HG03439 (cell line): ENCODE data around the gene LPIN1.

Experiments
- ATAC-seq: cut with Tn5 transposase; IDR thresholded peaks from one replicate; pipeline ENCODE4 v1.9.1; 2021; ENCODE audit warnings: mild to moderate bottlenecking, moderate library complexity; ENCODE audit not compliant: unreplicated experiment

LPIN1 gene

DNA sequence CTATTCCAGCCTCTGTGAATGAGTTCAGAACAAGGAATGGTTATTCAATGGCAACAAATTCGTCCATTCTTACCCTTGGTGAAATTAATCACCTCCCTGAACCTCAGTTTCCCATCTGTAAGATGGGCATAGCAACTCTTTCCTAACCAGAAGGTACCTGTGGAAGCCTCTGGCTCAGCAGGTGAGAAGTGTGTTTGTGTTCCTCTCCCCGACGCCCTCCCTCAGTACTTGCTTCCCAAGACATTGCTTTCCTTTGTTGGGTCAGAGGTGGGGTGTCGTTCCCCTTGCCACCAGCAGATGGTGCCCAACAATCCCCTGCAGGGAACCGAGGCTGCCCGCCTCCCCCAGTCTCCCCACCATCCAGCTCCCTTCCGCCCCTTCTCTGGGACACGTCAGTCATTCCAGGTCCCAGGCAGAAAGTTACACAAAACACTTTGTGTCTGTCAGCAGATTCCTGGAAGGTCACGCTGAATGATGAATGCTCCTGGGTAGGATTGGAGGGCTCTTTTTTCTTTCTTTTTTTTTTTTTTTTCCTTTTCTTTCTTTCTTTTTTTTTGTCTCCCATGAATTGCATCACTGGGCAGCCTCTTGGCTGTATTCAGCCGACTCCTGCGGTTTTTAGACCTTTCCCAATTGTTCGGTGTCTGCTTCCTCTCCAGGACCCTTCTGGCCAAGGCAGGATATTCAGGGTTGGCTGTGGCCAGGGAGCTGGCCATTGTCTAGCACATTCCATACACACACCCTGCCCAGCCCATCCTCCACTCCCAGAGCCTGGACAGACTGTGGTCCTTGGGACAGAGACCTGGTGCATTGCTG, 117.3 kb downstream of the LPIN1 start:
- ATAC-seq = peak; percentile 42

DNA sequence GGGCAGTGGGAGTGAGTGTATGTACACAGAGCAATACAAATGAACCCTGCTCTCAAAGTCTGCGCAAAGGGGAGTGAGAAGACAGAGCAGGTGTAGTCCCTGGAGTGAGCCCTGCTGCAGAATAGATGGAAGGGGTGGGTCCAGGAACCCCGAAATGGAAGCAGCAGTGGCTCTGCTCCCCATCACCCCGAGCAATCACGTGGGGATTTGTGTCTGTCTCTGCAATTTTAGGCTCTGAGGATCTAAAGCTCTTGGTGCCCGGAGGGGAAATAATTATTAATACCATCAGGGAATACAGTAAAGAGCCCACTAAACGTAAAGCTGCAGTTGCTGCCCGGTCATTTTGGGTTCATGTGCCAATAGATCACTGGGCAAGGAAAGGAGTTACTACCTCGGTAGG, 118.3 kb downstream of the LPIN1 start:
- no peak for ATAC-seq

DNA sequence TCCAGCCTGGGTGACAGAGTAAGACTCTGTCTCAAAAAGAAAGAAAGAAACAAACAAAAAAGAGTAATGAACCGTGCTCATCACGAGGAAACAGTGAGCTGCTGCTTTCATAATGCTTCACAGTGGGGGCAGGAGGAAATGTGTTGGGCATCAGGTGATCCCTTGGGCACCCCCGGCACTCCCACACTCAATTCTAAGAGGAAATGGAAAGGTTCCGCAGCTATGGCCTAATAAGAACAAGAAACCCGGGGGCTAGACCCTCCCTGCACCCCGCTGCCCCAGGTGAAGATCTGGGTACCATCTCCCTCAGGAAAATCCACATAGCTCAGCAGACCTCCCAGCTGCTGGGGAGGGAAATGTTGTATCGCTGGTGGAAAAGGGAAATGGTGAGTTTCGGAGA, 118.9 kb downstream of the LPIN1 start:
- ATAC-seq = no peak

DNA sequence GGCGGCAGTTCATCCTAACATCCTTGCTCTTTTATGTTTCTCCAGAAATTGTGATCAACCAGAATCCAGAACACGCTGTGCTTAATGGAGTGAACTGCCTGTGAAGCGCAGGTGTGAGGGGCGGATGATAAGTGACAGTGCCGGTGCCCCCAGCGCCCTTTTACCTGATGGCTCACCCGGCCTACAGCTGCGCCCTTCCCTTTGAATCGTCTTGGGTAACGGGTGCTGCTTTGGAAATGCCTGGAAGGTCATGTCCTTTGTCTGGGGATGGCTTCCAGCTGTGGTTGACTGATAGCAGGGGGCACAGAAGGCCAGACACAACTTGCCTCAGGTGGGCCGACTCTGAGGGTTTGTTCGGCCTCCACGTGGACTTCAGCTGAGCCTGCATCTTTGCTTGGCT, 119.4 kb downstream of the LPIN1 start:
- no peak for ATAC-seq

DNA sequence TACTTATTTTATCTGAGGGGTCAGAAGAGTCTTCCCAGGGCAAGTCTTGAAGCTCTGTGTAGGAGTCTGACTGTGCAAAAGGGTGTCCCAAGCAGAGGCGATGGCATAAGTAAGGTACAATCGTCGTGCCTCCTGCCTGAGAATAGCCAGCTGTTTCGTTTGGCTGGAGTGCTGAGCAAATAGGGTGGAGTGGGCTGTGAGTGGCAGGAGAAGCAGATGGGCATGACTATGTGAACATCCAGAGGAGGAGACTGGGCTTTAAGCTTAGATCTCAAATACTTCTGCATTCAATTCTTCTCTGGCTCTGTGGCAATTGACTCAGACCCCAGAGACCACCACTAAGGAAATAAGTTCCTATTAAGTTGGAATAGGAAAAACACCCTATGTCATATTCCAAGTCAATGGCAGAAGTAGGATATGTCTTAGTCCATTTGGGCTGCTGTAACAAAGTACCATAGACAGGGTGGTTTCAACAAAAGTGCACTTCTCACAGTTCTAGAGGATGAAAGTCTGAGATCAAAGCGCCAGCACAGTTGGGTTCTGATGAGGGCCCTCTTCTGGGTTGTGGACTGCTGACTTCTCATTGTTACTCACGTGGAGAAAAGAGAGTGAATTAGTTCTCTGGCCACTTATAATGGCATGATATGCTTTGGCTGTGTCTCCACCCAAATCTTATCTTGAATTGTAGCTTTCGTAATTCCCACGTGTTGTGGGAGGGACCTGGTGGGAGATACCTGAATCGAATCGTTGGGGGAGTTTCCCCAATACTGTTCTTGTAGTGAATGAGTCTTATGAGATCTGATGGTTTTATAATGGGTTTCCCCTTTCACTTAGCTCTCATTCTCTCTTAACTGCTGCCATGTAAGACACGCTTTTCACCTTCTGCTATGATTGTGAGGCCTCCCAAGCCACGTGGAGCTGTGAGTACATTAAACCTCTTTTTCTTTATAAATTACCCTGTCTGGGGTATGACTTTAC, 120.2 kb downstream of the LPIN1 start:
- peak; percentile 40 for ATAC-seq

DNA sequence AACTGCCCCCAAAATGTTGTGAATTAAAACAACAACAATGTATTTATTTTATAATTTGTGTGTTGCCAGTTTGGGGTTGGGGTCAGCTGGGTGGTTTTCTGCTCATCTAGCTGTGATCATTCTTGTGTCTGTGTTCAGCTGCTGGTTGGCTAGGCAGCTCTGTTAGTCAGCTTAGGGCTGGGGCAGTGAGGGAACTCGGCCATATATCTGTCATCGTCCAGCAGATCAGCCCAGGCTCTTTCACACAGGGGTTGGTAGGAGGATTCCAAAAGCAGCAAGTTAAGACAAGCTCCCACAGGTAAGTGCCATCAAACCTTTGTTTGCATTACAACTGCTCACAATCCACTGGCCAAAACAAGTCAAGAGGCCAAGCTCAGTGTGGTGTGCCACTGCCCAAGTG, 121.5 kb downstream of the LPIN1 start:
- no peak for ATAC-seq

DNA sequence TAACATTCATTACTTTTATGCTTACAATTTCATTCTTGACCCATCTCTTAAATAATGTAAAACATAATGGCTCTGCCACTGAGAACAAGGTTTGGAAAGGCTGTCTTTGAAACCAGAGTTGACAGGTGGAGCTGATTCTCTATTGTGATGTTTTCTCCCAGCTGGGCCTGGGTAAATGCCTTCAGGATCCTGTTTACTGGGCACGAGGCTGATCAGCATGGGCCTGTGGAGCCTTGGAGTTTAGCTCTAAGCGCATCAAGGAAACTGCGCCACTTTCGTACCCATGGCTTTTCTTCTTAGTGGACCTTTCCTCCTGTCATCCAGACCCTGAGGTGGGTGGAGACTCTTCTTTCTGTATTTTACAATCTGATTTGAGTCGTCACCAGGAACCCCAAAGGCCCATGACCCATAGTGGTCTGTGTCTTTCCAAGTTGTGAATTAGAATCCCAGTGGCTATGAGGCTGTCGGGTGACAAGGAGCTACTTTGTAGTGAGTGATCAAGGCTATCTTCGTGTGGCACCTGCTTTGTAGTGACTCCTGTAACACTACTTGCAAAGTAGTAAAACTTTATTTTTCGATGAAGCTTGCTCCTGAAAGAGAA, 123.1 kb downstream of the LPIN1 start:
- ATAC-seq = no peak

DNA sequence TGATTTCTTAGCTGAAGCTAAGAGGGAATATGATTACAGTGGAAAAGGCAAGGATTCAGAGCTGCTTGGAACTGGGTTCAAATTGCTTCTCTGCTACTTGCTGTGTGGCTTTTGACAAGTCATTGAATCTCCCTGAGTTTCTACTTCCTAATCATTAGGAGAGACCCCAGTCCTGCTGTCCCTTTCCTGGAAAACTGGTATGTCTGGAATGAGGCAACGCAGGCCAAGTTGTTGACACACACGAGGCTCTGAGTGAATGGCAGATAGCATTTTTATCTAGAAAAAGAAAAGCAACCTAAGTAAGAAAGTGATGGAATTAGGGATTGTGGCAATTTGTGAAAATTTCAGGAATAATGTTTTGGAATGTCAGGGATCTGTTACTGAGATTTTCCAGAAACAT, 123.6 kb downstream of the LPIN1 start:
- ATAC-seq = no peak

DNA sequence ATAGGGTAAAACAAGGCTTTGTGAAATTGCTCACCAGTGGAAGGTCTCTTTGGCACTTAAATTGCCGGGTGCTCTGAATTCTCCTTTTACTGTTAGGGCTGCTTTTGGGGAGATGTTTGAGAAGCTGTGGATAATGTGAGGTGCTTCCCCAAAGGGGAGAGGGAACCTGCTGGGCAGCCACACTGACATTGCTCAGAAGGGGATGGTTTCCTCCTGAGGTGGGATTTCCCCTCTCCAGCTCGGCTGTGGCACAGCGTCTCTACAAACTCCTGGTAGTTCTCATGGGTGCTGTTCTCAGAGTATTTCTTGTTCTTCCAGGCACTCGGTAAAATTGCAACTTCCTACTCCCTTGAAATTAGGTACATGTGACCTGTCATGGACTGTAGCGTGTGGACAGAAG, 124.2 kb downstream of the LPIN1 start:
- ATAC-seq = peak; percentile 42

DNA sequence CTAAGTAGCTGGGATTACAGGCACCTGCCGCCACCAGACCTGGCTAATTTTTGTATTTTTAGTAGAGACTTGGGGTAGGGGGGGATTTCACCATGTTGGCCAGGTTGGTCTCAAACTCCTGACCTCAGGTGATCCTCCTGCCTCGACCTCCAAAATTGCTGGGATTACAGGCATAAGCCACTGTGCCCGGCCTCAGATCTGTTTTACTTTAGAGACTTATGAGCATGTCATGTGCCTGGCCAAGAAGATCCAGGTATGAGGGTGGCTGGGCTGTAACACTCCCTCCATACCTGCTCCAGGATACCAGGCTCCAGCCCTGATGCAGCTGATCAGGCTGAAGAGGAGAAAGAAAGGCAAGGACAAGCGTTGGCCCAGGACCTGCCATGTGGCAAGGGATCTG, 125.0 kb downstream of the LPIN1 start:
- ATAC-seq = no peak

DNA sequence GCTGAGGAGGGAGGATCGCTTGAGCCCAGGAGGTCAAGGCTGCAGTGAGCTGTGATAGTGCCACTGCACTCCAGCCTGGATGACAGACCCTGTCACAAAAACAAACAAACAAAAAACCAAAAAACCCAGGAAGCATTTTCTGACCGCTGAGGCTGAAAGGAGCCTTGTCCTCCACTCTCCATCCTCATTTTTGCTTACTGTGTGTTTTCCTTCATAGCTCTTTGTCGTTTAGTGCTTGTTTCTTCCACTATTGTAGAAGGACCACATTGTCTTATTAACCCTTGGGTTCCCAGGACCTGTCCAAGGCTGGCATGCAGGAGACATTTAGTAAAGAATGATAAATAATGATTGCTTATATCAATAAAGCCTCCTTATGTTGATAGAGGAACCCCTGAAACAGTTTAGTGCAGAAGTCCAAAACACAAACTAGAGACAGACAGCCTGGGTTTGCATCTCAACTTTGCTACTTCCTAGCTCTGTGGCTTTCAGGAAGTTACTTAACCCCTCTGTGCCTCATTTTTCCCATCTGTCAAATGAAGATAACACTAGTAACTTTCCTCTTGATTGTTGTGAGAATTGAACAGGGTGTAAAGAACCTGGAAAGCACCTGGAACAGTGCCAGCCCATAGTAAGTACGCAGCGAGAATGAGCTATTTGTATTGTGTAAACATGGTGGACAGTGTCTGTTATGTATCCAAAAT, 126.0 kb downstream of the LPIN1 start:
- ATAC-seq = no peak

DNA sequence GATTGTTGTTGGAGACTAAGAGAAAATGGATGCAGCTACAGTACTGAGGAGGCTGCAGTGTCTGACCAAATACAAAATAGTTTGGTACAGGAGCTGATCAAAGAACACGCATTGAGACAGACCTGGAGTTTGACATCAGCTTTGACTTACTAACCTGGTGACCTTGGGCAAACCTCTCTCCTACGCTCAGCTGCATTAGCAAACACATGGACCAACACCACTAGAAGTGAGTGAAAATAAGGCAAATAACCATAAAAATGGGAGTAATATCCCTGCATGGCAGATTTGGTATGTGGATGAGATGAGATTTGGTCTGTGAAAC, 126.5 kb downstream of the LPIN1 start:
- no peak for ATAC-seq

DNA sequence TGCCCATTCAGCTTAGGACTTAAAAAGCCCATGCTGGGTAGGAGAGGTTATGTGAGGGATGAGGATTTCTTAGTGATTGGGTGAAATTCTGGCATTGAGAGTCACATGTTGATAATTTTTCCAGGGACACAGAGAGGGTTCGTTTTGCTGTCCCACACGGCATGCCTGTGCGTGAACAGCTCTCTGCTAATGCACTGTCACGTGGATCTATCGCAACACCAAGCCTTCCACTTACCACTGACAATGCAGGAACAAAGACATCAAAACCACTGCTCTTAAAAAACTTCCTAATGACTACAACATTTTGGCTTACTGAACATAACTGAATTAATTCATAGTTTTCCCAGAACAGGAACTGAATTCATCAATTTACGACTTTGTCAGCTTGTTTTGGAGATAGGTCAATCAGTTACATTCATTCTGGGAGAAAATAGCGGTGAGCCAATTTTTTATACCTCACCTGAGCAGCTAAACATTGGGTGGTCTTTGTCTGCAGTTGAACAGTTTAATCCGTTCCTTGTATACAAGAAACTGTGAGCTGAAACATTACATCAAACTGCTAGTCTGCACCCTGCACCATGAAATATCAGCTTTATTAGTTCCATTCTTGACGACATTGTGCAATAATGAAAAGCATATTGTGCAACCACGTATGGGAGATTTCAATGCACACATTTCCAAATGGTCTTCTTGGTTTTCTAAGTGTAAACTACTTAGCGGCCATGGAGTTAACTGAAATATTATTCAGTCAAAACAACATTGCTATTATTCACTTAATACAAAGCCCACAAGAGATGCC, 127.1 kb downstream of the LPIN1 start:
- ATAC-seq = no peak

DNA sequence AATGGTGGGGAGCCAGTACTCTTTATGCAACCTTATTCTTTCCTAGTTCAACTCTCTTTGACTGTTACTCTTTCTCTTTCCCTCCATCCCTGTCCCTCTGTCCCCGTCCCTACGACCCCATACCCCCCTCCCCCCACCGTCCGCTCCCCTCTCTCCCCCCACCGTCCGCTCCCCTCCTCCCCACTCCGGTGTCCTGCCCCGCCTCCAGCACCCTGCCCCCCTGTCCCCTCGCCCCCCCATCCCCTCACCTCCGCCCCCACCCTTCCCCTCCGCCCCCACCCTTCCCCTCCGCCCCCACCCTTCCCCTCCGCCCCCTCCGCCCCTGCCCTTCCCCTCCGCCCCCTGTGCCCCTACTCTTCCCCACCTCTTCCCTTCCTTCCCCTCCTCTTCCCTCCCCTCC, 128.4 kb downstream of the LPIN1 start:
- ATAC-seq = no peak

DNA sequence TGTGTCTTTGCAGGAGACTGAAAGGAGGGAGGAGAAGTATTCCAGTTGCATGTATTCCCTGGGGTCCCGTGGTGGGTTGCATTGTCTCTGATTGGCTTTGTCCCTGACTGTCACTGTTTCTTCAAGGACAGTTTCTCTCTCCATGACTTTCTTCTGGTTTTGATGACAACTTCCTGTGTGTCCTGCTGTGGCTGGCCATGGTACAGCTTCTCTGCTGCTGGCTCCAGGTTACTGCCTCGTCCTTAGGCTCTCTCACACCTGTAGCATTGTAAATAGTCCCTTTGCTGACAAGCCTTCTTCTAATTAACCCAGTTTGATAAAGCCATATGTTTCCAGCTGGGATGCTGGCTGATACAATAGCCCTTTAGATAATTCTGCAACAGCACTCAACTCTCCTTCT, 129.0 kb downstream of the LPIN1 start:
- ATAC-seq = no peak

DNA sequence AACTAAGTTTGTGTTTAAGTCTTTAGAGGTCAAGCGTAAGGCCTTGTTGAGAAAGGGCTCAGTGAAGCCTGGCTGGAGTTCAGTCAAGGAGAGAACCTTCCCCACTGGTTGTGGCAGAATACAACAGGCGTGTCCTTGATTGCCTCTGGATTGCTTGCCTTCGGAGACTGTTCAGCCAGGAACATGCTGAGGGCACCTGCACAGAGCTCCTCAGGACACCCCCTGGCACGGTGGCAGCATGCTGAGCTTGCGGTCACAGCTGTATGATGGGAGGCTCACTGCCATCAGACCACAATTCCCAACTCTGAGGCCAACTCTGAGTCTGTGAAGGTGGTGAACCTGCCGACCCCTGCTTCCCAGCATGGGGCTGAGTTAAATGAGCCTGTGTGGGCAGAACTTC, 130.0 kb downstream of the LPIN1 start:
- ATAC-seq = no peak

DNA sequence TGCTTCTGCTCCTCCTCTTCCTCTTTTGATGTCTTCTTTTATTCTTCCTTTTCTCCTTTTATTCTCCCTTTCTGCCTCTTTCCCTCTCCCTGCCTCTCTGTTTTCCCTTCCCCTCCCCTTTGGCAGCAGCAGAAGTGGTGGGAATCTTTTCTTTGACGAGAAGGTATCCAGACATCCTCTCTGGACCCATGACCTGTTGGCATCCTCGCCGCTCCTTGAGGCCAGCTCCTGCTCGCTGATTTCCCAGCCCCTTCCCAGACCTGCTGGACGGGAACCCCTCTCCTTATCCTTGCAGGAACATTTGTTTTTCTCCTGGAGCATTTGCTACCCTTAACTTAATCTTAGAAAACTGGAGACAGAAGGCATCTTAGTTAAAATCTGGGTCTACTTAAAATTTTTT, 130.5 kb downstream of the LPIN1 start:
- no peak for ATAC-seq
